Hepatic stellate cell (primary cell): Measurements from ENCODE around the gene ADORA2A.
"Not testable (repeated sequence)": the region's sequence is repeated elsewhere in the genome, so short reads cannot be mapped to it uniquely, and the experiment has no call there.

Experiments used
- DNase-seq: peaks from one replicate; pipeline ENCODE4 v3.0.0; 2011; ENCODE audit warnings: low spot score

The ADORA2A gene

DNA sequence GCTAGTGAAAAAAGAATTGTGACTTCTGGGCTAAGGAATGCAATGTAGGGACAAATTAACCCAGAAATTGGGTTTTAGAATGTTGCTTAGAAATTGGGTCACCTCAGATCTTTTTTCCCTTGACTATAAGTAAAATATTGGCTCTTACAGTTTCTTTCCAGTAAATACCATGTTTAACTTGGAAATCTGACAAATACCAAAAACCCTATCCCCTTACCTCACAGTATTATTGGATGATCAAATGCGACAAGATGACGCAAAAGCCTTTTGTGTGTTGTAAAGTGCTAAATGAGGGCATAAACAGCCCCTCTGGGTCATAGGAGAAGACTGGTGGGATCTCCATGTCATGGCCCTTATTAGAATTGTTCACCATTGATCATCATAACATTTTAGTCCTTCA, 61.6 kb downstream of the ADORA2A start:
- no peak for DNase-seq

DNA sequence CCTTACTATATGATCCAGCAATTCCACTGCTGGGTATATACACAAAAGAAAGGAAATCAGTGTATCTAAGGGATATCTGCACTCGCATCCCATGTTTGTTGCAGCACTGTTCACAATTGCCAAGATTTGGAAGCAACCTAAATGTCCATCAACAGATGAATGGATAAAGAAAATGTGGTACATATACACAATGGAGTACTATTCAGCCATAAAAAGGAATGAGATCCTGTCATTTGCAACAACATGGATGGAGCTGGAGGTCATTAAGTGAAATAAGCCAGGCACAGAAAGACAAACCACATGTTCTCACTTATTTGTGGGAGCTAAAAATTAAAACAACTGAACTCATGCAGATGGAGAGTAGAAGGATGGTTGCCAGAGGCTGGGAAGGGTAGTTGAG, 62.0 kb downstream of the ADORA2A start:
- not testable (repeated sequence) for DNase-seq
